K562 (cell line): ENCODE measurements around the gene AIF1. TPM values are rescaled to one million over a fixed set of nuclear protein-coding genes. Genes with fewer than 3 reads are reported as not detected.

Experiments used
- ATF4 ChIP-seq: fragments of 450-650 bp; formaldehyde crosslinking; IDR thresholded peaks from 2 replicates; pipeline ENCODE4 v1.4.0; 2022; ENCODE audit warnings: mild to moderate bottlenecking, moderate library complexity
- ATF7 ChIP-seq: fragments of 450-650 bp; IDR thresholded peaks from 2 replicates; pipeline ENCODE4 v1.7.1; 2014; ENCODE audit warnings: mild to moderate bottlenecking, moderate library complexity
- BACH1 ChIP-seq: fragments of 200-800 bp; sonication (Bioruptor generic); IDR thresholded peaks from 2 replicates; pipeline ENCODE4 v1.6.1; 2016; ENCODE audit warnings: missing genetic modification characterization, missing compliant biosample characterization
- BHLHE40 ChIP-seq: IDR thresholded peaks from 2 replicates; pipeline ENCODE4 v1.6.1; 2011; ENCODE audit warnings: low read length, improper control_type of control experiment
- DMBX1 ChIP-seq: fragments of 250-450 bp; sonication (Bioruptor Pico); IDR thresholded peaks from 2 replicates; pipeline ENCODE4 v1.8.0; 2022; ENCODE audit warnings: inconsistent platforms, mild to moderate bottlenecking, moderate library complexity, borderline replicate concordance
- FOS ChIP-seq: IDR thresholded peaks from 3 replicates; pipeline ENCODE4 v1.6.1; 2011; ENCODE audit not compliant: insufficient read length; ENCODE audit errors: extremely low read depth
- MAZ ChIP-seq, 2 experiments: fragments of 450-650 bp in 1 of 2; sonication (generic) in 1 of 2; formaldehyde crosslinking; IDR thresholded peaks in 1 of 2; conservative IDR thresholded peaks in 1 of 2; 2 replicates each; pipeline versions ENCODE4 v1.4.0 to v1.5.0; 2020; ENCODE audit warnings: mild to moderate bottlenecking in 1 of 2, missing genetic modification reagents in 1 of 2
- MYNN ChIP-seq, 2 experiments: sonication (generic); formaldehyde crosslinking in 1 of 2; IDR thresholded peaks; 2 replicates each; pipeline versions ENCODE4 v1.5.0 to v1.6.1; 2016 to 2020; ENCODE audit warnings: antibody characterized with exemption in 1 of 2, missing genetic modification reagents in 1 of 2
- NCOA6 ChIP-seq: fragments of 450-650 bp; IDR thresholded peaks from 2 replicates; pipeline ENCODE4 v1.6.1; 2017; ENCODE audit warnings: mild to moderate bottlenecking
- PHF20 ChIP-seq: fragments of 450-650 bp; IDR thresholded peaks from 2 replicates; pipeline ENCODE4 v1.6.1; 2018; ENCODE audit not compliant: partially characterized antibody
- RBM17 ChIP-seq: fragments of 200-400 bp; formaldehyde crosslinking; IDR thresholded peaks from 2 replicates; pipeline ENCODE4 v1.6.1; 2017; ENCODE audit warnings: low read depth, mild to moderate bottlenecking, low read length, borderline replicate concordance
- THRB ChIP-seq: fragments of 450-650 bp; formaldehyde crosslinking; conservative IDR thresholded peaks from 2 replicates; pipeline ENCODE4 v1.4.0; 2022; ENCODE audit warnings: mild to moderate bottlenecking, missing genetic modification characterization
- ZBTB9 ChIP-seq: fragments of 450-650 bp; formaldehyde crosslinking; IDR thresholded peaks from 2 replicates; pipeline ENCODE4 v1.4.0; 2020; ENCODE audit warnings: mild to moderate bottlenecking, moderate library complexity
- ZNF609 ChIP-seq: sonication (generic); formaldehyde crosslinking; IDR thresholded peaks from 2 replicates; pipeline ENCODE4 v1.8.1; 2023; ENCODE audit warnings: missing genetic modification reagents, mild to moderate bottlenecking, borderline replicate concordance
- ZNF639 ChIP-seq, 2 experiments: fragments of 200-800 bp in 1 of 2; sonication (Bioruptor generic) in 1 of 2; sonication (generic) in 1 of 2; formaldehyde crosslinking in 1 of 2; IDR thresholded peaks in 1 of 2; conservative IDR thresholded peaks in 1 of 2; 2 replicates each; pipeline versions ENCODE4 v1.5.0 to v1.6.1; 2016 to 2020; ENCODE audit warnings: missing compliant biosample characterization in 1 of 2, missing genetic modification characterization in 1 of 2, missing genetic modification reagents in 1 of 2
- ZNF778 ChIP-seq: fragments of 450-650 bp; formaldehyde crosslinking; IDR thresholded peaks from 2 replicates; pipeline ENCODE4 v1.4.0; 2020; ENCODE audit warnings: mild to moderate bottlenecking, moderate library complexity
- polyA plus RNA-seq, 8 experiments: library from polyadenylated mRNA; depleted of rRNA in 4 of 8; stranded (reverse) in 5 of 8; unstranded in 3 of 8; fragments of >200 nt; fragmentation: Nextera tagmentation in 2 of 8; fragmentation: Illumina TruSeq in 1 of 8; extraction: Ambion mirVana in 2 of 8; extraction: Trizol in 1 of 8; gene quantifications; 2 replicates each; pipeline versions ENCODE4 v1.2.1 to v1.2.3, GENCODE V29; 2011 to 2014; ENCODE audit warnings: inconsistent platforms in 1 of 8, missing spikeins in 1 of 8
- total RNA-seq, 7 experiments: library from RNA; depleted of rRNA in 6 of 7; stranded (reverse); fragments of >200 nt in 6 of 7; fragmentation: Illumina TruSeq in 2 of 7; extraction: Trizol in 2 of 7; gene quantifications; 2 replicates each; pipeline versions ENCODE4 v1.2.1 to v1.2.3, GENCODE V29; 2011 to 2021; ENCODE audit warnings: low replicate concordance in 1 of 7

AIF1 gene
- total and polyA plus RNA-seq, 9 of the 15 experiments (the other 6 are each of a cell fraction or from before 2014, with no cell fraction given) = 9.4 to 33.4 (median 19.4) TPM

- TF ChIP-seq THRB (CRISPR knock-in tag) (peak; percentile 74), NCOA6 (no peak), ZNF609 (CRISPR knock-in tag) (0 out of 2 replicates have a peak, but pooled peaks have one; percentile 51), FOS (no peak), DMBX1 (CRISPR knock-in tag) (peak; percentile 19), ATF4 (CRISPR knock-in tag) (peak; percentile 39; the same call in 1 of the 2 replicates), ATF7 (peak; percentile 79; the same call in 1 of the 2 replicates), ZNF639 (CRISPR knock-in tag; conservative IDR thresholded peaks at IDR 0.05 in 1 of 2, IDR thresholded peaks at IDR 0.05 in 1 of 2) (no peak), MAZ (CRISPR knock-in tag; conservative IDR thresholded peaks at IDR 0.05 in 1 of 2, IDR thresholded peaks at IDR 0.05 in 1 of 2) (peak; percentile 99), RBM17 (no peak), MYNN (IDR thresholded peaks at IDR 0.05) (no peak), MYNN (CRISPR knock-in tag; IDR thresholded peaks at IDR 0.05) (no peak), PHF20 (no peak), ZNF778 (no peak), ZBTB9 (no peak), BHLHE40 (peak; percentile 74), BACH1 (tag) (no peak)
Measured at GRCh38 chr6:31665501-31666336, 50.7 kb downstream of the AIF1 start, which contains the start of gene CSNK2B (continued).
